ENCODE data around the gene CLN6.
"Not testable (repeated sequence)": the region's sequence is repeated elsewhere in the genome, so short reads cannot be mapped to it uniquely, and the experiment has no call there.

The CLN6 gene

DNA sequence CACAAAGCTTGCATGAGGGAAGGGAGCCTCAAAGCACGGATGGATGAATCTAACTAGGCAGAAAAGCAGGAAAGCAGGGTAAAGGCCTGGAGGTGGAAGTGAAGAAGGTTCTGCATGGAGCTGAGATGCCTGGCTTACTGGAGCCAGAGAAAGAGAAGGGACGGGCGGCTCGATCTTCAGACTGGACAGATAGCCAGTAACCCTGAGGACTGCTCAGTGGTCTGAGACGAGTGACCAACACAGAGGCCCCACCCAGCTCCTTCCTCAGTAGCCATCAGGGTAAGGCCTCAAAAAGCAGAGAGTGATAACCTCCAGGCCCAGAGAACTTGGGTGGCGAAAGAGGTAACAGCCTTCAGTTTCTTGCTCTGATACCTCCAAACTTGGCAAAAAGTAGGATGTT lies 6.4 kb downstream of the CLN6 start:
- DNase-seq (ENCODE audit: low read depth in 2 of 2), result no peak

DNA sequence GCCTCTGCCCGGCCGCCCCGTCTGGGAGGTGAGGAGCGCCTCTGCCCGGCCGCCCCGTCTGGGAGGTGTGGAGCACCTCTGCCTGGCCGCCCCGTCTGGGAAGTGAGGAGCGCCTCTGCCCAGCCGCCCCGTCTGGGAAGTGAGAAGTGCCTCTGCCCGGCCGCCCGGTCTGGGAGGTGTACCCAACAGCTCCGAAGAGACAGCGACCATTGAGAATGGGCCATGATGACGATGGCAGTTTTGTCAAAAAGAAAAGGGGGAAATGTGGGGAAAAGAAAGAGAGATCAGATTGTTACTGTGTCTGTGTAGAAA lies 7.1 kb downstream of the CLN6 start:
- not testable (repeated sequence) for DNase-seq (ENCODE audit: low read depth in 2 of 2)

DNA sequence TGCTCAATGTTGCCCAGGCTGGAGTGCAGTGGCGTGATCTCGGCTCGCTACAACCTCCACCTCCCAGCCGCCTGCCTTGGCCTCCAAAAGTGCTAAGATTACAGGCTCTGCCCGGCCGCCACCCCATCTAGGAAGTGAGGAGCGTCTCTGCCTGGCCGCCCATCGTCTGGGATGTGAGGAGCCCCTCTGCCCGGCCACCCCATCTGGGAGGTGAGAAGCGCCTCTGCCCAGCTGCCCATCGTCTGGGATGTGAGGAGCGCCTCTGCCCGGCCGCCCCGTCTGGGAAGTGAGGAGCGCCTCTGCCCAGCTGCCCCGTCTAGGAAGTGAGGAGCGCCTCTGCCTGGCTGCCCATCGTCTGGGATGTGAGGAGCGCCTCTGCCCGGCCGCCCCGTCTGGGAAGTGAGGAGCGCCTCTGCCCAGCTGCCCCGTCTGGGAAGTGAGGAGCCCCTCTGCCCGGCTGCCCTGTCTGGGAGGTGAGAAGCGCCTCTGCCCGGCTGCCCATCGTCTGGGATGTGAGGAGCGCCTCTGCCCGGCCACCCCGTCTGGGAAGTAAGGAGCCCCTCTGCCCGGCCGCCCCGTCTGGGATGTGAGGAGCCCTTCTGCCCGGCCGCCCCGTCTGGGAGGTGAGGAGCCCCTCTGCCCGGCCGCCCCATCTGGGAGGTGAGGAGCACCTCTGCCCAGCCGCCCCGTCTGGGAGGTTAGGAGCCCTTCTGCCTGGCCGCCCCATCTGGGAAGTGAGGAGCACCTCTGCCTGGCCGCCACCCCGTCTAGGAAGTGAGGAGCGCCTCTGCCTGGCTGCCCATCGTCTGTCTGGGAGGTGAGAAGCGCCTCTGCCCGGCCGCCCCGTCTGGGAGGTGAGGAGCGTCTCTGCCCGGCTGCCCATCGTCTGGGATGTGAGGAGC lies 7.7 kb downstream of the CLN6 start:
- DNase-seq (ENCODE audit: low read depth in 2 of 2), result not testable (repeated sequence)

DNA sequence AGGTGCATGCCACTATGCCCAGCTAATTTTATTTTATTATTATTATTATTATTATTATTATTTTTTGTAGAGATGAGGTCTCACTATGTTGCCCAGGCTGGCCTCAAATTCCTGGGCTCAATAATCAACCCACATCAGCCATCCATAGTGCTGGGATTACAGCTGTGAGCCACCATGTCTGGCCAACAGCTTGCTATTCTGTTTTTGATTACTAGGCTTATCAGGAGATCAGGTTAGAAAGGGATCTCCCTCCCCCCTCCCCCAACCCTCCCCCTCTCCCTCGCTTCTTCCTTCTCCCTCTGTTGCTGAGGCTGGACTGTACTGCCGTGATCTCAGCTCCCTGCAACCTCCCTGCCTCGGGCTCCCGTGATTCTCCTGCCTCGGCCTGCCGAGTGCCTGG lies 8.6 kb downstream of the CLN6 start:
- no peak for DNase-seq (ENCODE audit: low read depth in 2 of 2)

DNA sequence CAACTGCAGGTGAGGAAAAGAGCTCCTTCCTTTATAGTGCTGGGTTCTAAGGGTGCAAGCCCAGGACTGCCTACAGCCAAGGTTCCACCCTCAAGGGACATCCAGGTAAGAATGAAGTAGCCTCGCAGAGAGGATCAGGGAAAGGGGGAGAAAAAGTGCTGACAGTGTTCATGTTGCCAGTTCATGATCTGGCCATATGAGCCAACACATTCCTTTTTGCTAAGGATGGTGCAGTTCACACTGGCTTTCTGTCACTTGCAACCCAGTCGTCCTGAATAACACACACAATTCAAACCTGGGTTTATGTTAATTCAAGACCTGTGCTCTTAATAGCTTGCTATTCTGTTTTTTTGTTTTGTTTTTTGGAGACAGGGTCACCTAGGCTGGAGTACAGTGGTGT lies 9.0 kb downstream of the CLN6 start:
- no peak for DNase-seq (ENCODE audit: low read depth in 2 of 2)

DNA sequence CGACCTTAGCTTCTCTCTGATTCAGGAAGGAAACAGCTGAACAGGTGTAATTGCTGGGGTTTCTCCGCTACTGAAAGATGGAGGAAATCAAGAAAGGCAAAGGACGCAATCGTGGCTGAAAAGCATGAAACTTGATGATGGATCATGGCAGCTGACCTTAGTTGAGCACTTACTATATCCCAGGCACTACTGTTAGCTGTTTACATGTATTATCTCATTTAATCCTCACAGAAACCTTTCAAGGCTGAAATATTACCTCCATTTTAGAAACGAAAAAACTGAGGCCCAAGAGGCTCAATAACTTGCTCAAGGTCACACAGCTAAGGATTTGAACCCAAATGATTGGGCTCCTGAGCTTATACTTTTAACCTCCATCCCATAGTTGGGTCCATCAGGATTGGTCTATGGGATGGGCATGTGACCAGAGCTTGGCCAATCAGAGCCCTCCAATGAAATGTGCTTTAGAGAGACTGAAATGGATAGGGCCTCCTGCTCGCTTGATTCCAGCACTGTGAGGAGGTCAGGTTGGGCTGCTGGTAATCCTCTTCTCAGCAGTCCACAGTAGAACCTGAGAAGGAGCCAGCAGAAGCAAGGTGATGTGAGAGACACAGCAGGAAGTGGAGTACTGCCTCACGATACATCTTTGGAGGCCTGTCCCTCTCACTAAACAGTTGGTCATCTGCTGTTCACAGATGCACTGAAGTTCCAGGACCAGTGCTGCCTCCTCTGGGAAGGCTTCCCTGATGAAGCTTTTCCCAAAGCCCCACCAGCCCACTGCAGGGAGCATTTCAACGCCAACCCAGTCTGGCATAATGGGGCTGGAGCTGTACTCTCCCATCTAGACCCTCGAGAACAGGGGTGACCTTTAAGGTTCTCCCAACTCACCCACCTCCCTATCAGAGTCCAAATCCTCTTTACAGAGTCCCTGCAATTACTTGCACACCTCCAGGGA lies 10.4 kb downstream of the CLN6 start:
- no peak for DNase-seq (ENCODE audit: low read depth in 2 of 2)

DNA sequence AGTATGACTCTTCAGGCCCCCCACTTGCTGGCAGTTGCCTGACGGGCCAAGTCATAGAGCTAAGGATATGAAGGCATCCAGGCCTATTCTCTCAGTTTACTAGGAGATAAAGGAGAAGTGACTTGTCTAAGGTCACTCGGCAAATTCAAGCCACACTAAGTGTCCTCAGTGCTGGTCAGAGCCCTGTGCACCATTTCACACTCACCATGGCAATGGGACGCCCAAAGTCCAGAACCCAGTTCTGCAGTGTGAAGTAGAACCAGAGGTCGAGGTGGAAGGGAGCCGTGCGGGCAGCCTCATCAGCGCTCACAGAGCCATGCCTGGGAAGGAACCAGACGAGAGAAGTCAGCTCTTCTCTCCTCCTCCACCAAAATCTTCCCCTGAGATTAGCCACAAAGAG lies 11.2 kb downstream of the CLN6 start:
- no peak for DNase-seq (ENCODE audit: low read depth in 2 of 2)

DNA sequence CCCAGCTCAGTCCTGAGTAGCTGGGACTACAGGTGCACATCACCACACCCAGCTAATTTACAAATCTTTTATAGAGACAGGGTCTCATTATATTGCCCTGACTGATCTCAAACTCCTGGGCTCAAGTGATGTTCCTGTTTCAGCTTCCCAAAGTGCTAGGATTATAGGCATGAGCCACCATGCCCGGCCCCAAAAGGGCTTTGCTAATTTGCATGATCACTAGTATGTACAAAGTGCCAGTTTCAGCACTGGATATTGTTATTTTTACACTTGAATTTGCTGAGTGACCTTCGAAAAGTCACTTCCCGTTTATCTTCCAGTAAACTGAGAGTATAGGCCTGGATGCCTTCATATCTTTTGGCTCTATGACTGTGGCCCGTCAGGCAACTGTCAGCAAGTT lies 12.2 kb downstream of the CLN6 start:
- no peak for DNase-seq (ENCODE audit: low read depth in 2 of 2)

DNA sequence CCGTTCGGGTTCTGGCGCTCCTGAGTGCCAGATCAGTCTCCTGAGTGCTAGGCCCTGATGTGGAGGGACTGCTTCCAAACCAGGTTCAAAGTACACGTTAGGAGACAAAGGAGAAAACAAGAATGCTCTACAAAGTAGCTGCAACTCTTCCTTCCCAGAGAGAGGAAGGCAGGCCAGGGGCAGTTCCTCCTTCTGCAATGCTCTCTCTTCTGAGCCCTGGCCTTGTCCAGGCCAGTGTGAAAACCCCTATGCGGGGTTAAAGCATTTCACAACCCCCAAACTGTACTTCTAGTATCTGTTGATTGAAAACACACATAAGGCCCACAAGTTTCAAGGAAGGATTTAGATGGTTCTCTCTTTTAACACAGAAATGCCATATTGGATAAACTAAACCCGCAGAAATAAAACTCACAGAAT lies 14.7 kb downstream of the CLN6 start:
- no peak for DNase-seq (ENCODE audit: low read depth in 2 of 2)

DNA sequence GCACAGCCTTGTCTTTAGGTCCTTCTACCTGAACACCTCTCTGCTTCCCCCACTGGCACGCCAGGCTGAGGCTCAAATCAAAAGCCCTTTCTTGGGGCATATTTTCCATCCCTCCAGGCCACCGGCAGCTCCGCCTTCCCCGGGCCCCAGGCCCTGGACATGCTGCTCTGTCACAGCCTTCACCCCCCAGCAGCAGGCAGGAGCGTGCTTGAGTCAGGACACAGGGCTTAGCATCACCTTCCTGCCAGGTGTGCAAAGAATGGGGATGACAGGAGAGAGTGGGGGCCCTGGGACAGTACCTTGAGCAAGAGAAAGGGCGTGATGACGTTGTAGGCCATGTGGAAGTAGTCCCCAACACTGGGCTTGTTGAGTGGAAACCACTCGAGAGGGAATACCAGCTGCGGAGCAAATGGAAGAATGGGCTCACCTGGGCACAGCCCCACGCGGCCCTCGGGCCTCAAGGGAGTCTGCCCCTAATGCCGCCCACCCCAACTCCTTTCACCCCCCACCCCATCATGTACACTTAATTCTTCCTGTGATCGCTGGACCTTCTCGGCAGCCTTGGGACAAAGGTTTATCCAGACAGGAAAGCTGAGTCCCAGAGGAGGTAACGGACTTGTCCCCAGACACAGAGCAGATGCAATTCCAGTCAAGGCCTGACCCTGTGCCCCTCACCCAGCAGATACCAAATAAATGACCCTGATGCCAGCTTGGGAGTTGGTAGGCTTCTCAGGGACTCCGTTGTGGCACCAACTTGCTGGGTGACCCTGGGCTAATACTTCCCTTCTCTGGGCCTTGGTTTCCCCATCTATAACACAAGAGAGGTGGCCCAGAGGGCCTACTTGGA lies 15.3 kb downstream of the CLN6 start:
- no peak for DNase-seq (ENCODE audit: low read depth in 2 of 2)

DNA sequence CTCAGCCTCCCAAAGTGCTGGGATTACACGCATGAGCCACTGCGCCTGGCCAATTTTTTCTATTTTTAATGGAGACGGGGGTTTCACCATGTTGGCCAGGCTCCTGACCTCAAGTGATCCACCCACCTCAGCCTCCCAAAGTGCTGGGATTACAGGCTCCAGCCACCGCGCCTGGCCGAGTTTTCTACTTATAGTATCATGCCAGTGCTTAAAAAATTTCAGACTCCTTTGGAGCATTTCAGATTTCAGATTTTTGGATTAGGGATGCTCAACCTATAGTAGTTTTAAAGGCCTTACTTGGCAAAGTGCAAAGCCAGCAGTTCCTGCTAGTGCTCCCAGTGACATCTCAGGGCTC lies 16.1 kb downstream of the CLN6 start:
- DNase-seq (ENCODE audit: low read depth in 2 of 2), result not testable (repeated sequence)

DNA sequence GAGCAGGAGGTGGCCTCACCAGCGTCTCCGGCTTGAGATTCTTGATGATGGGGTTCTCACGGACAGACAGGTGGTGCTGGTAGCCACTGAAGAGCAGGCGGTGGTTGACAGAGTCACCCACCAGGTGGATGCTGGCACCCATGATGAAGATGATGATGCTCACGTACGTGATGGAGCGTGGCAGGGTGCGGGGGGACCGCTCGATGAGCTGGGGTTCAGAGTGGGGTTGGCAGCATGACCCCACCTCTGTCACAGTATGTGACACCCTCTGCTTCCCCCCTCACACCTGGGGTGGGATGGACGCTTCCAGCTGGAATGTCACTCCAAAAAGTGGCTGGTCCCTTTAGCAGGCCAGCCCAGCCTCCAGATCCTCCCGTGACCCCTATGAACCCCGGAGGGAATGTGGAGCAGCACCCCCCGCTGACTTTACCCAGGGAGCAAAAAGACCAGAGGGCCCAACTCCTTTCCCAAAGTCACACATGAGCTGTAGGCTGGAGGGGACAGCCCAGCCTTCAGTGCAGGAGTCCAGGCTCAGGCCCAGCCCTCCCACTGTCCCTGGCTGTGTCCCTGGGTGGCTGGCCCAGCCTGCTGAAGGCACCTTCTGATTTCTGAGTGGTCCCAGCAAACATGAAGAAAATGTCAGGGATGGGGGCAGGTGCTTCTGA lies 17.7 kb downstream of the CLN6 start:
- no peak for DNase-seq (ENCODE audit: low read depth in 2 of 2)

DNA sequence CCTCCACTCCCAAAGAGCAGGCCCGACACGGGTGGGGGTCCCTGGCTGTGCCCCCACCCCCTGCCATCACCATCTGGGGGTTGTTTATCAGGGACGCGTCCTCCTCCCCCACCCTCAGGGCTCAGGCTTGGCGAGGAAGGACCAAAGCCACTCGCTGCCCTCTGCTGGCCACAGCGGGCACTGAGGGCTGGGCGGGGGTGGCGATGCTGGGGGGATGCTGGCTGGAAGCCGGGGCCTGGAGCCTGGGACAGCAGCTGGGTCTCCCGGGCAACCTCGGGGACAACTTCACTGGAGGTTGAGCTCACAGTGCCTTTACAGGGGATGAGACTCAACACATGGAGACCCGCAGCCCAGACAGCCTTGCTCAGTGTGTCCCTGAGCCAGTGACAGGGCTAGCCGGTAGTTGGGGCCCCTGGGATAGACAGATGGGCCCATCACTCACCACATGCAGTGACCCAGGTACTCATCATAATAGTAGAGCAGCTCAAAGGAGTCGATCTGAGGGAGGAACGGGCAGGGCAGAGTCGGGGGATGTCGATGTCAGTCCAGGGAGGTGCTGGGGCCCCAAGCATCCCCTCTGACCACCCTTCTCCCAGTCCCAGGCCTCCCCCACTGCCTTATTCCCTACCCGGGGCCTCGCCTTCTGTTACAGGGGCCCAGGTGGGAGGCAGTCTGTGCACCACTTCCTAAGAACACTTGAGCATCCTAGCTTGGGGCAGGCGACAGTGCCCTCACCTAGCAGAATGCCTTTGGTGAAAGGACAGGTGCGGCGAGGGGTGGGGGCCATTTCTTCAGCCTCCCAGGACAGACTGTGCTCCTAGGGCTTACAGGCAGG lies 18.5 kb downstream of the CLN6 start:
- DNase-seq (ENCODE audit: low read depth in 2 of 2), result peak; percentile 25

DNA sequence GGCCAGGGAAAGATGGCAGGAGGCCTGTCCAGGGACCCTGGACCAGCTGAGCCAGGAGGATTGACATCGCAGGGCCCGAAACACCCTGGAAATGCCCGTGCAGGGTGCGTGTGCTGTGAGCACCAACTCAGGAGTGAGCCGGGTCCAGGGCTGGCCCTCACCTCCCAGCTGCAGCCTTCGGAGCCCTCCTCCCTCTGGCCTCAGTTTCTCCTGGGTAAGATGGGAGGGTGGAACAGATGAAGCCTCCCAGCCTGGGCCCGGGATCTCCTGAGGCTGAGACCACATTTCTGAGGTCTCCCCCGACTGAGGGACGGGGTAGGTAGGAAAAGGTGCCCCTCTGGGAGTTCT lies 19.1 kb downstream of the CLN6 start:
- DNase-seq (ENCODE audit: low read depth in 2 of 2), result no peak

DNA sequence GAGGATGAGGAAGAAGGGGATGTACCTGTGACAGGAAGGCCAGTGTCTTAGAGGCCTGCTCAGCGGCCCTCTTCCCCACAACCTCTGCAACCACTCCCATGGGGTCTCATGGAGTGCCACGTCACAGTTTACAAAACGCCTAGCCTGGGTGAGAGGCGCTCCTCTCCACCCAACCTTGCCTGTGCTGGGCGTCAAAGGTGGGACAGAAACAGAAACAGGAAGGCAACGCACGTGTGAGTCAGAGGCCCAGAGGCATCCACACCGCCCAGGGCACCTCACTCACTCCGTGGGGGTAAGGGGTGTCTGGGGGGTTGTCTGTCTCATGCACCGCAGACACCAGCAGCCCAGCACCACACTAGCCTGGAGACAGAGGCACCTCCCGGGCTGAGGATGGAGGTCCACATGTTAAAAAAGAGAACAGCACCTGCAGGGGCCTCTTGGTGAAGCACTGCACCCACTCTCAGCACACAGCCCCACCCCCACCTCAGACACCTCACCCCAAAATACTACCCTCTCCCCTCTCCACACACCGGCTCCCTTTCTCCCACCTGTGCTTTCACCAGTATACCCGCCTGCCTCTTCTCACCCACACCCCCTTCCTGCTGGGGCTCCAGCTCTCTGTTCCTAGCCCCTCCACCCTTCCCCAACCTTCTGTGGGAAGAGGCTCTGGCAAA lies 19.7 kb downstream of the CLN6 start:
- peak; percentile 15 to 37 for DNase-seq (ENCODE audit: low read depth in 2 of 2)

DNA sequence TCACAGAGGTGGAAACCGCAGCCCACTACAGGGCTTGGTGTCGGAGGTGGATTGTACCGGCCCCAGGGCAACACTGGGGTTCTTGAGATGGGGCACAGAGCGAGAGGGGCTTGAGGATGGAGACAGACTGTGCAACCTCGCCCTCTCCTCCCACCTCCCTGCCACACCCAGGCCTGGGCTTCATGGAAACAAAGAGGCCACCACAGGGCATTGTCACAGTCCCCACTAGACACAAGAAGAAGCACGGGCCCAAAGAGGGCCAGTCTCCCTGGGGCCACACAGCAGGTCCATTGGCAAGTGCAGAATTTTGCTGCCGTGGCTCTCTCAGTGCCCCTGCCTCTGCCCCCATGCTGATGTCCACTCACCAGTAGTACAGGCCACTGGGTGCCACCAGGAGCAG lies 20.3 kb downstream of the CLN6 start:
- no peak for DNase-seq (ENCODE audit: low read depth in 2 of 2)

DNA sequence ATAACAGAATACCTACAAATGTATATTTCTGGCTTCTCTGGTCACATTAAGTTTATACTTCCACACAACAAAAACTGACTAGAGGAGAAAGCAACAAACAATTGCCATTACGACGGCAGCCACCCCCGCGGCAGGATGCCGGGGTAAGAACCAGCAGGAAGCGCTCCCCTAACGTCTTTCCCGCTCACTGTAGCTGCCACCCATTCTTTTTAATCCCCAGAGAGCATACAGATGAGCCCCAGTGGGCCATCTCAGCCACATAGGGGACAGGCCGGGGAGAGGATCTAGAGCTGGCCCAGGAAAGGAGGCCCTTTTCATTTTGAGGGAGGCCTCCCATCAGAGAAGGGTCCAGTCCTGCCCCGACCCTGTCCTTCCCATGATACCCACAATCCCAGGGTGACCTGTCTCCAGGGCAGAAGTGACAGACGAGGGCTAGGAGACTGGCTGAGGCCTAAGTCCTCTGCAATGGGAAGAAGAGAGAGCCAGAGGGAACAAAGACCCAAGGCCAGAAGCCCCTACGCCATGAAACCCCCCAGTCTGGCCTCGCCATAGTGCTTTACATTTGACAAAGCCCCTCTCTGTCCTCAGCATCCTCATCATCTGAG lies 20.8 kb downstream of the CLN6 start:
- no peak for DNase-seq (ENCODE audit: low read depth in 2 of 2)

DNA sequence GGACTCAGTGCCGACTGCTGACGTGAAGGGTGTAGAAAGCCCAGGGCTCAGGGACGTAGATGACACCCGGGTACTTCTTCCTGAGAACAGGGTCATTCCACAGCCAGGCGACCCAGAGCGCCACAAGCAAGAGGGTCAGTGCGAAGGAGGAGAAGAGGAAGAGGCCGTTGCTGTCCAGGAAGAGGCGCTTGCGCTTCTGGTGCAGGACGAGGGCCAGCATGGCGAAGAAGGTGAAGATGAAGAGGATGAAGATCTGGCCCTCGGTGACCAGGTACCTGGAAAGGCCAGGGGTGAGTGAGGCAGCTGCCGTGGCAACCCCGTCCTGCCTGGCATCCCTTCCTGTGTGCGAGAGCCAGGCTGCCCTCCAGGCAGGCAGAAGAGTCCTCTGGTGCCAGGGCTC lies 21.4 kb downstream of the CLN6 start:
- DNase-seq (ENCODE audit: low read depth in 2 of 2), result no peak

DNA sequence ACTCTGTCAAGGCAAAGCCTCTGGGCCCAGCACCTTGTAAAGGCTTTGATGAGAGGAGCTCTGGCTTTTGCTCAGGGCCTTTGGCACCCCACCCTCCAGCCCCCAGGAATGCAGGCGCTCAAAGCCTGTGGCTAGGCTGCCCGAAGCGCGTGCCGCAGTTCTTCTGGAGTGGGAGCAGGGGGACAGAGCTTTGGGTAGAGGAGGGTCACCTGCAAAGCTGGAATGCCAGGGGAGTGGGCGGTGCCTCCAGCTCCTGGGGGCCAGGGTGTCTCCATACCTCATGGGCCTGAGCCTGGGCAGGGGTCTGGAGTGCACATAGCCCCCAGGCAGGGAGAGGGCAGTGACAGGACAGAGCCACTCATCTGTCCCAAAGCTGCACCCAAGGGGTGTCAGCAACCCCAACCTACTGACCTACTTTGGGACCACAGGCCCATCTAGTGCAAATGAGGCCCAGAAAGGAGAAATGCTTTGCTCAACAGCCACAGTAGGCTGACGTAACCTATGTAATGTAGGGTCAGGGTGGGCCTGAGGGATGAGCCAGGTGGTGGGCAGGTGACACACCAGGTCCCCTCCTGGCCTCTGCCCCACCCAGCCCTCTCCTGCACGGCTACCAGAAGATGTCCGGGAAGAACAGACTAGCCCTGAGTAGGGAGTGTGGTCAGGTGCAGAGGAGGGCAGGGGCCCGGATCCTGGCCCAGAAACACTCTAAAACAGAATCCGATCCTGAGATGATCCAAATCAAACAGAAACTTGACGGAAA lies 22.2 kb downstream of the CLN6 start:
- DNase-seq (ENCODE audit: low read depth in 2 of 2), result no peak
